DOHH2 (cell line): ENCODE results near the gene CLASP1.

Experiments
- H3F3A ChIP-seq: fragments of 200-600 bp; sonication (generic), shearing (Covaris generic); 2 replicates; pipeline ENCODE4 v1.6.0; 2016; ENCODE audit warnings: antibody characterized with exemption, mild to moderate bottlenecking; ENCODE audit not compliant: control insufficient read depth, insufficient read depth
- H3K27ac ChIP-seq: fragments of 200-600 bp; sonication (generic); 2 replicates; pipeline ENCODE4 v1.5.1; 2014; ENCODE audit warnings: low read depth, mild to moderate bottlenecking, low read length, moderate library complexity
- H3K27me3 ChIP-seq: fragments of 200-600 bp; sonication (generic); 2 replicates; pipeline ENCODE4 v1.6.1; 2014; ENCODE audit warnings: mild to moderate bottlenecking, low read length, mixed read lengths; ENCODE audit not compliant: control insufficient read depth
- H3K36me3 ChIP-seq: fragments of 200-600 bp; sonication (generic); 2 replicates; pipeline ENCODE4 v1.6.1; 2014; ENCODE audit warnings: mild to moderate bottlenecking, low read length, moderate library complexity, mixed read lengths; ENCODE audit not compliant: control insufficient read depth
- H3K4me1 ChIP-seq: fragments of 200-600 bp; sonication (generic); 2 replicates; pipeline ENCODE4 v1.6.1; 2014; ENCODE audit warnings: mild to moderate bottlenecking, low read length, mixed read lengths; ENCODE audit not compliant: control insufficient read depth
- H3K4me2 ChIP-seq: fragments of 200-600 bp; sonication (generic); 2 replicates; pipeline ENCODE4 v1.6.0; 2014; ENCODE audit warnings: mild to moderate bottlenecking, low read length, moderate library complexity
- H3K4me3 ChIP-seq: fragments of 200-600 bp; sonication (generic); 2 replicates; pipeline ENCODE4 v1.5.1; 2014; ENCODE audit warnings: mild to moderate bottlenecking, low read length, mixed read lengths
- H3K79me2 ChIP-seq: fragments of 200-600 bp; sonication (generic); 2 replicates; pipeline ENCODE4 v1.6.1; 2014; ENCODE audit warnings: mild to moderate bottlenecking, low read length, mixed read lengths; ENCODE audit not compliant: control insufficient read depth
- H3K9me2 ChIP-seq: fragments of 200-600 bp; sonication (generic); replicated peaks from 2 replicates; pipeline ENCODE4 v1.6.1; 2014; ENCODE audit warnings: mild to moderate bottlenecking, low read length, mixed read lengths; ENCODE audit not compliant: control insufficient read depth
- H3K9me3 ChIP-seq: fragments of 200-600 bp; sonication (generic); 2 replicates; pipeline ENCODE4 v1.6.1; 2014; ENCODE audit warnings: antibody characterized with exemption, low read length, mixed read lengths; ENCODE audit not compliant: control insufficient read depth, insufficient read depth
- H4K20me1 ChIP-seq: fragments of 200-600 bp; sonication (generic); 2 replicates; pipeline ENCODE4 v1.6.0; 2014; ENCODE audit warnings: low read depth, mild to moderate bottlenecking, antibody characterized with exemption, low read length, moderate library complexity; ENCODE audit not compliant: control insufficient read depth, insufficient read depth
- EZH2phosphoT487 ChIP-seq: fragments of 200-600 bp; sonication (generic); IDR thresholded peaks from 2 replicates; pipeline ENCODE4 v1.6.1; 2017; ENCODE audit warnings: borderline replicate concordance, mild to moderate bottlenecking, antibody characterized with exemption, low read length, moderate library complexity, mixed read lengths
- TF ChIP-seq, protein P1 (sequence below): fragments of 200-600 bp; sonication (generic); IDR thresholded peaks from one replicate; pipeline ENCODE4 v1.5.1; 2014; ENCODE audit warnings: antibody characterized with exemption, mild to moderate bottlenecking, low read depth, low read length; ENCODE audit not compliant: poor library complexity, severe bottlenecking

CLASP1 gene

DNA sequence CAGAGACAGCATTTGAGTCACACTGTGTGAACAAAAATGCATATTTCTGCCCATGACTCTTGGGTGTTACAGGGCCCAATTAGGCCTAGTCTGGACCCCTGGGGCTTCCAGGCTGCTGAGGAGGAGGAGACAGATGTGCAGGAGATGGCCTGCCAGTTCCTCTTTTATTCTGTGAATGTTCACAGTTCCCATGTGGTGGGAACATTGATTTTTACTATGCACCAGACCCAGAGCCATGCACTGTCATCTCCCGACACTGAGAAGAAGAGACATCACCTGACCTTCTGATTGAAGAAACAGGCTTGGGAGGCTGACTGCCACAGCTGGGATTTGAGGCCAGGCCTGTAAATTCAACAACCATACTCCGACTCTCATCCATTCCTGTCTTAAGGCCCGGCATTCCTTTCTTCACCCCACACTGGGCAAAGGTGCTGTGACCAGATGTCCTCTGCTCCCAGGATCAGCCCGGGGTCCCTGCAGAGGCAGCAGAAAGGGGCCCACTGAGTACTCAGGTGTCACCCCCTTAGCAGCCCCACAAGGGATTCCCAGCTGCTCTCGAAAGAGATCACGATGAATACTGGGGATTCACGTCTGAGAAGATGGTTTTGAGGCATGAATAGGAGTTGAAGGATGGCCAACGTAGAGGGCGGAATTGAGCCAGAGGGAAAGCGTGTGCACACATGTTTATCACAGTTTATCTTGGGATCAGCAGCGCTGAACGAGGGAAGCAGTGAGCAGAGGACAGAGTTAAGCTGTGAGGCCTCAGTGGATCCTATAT, 360.6 kb downstream of the CLASP1 start:
- Histone ChIP-seq H3K27me3 (peaks cover 5% of the 10 kb centered on the region; the same call in 1 of the 2 replicates), H4K20me1 (no peaks in the 10 kb centered on the region), H3K9me3 (no peaks in the 10 kb centered on the region), H3K36me3 (no peaks in the 10 kb centered on the region), H3K4me1 (peaks cover 4% of the 10 kb centered on the region), H3K27ac (no peak overlapping the region), H3K4me2 (no peak overlapping the region), H3K4me3 (no peak overlapping the region), H3F3A (no peaks in the 10 kb centered on the region), H3K9me2 (no peaks in the 10 kb centered on the region), H3K79me2 (no peaks in the 10 kb centered on the region)
- TF ChIP-seq, protein P1, sequence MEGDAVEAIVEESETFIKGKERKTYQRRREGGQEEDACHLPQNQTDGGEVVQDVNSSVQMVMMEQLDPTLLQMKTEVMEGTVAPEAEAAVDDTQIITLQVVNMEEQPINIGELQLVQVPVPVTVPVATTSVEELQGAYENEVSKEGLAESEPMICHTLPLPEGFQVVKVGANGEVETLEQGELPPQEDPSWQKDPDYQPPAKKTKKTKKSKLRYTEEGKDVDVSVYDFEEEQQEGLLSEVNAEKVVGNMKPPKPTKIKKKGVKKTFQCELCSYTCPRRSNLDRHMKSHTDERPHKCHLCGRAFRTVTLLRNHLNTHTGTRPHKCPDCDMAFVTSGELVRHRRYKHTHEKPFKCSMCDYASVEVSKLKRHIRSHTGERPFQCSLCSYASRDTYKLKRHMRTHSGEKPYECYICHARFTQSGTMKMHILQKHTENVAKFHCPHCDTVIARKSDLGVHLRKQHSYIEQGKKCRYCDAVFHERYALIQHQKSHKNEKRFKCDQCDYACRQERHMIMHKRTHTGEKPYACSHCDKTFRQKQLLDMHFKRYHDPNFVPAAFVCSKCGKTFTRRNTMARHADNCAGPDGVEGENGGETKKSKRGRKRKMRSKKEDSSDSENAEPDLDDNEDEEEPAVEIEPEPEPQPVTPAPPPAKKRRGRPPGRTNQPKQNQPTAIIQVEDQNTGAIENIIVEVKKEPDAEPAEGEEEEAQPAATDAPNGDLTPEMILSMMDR, result no peak
- no peak for TF ChIP-seq EZH2phosphoT487

DNA sequence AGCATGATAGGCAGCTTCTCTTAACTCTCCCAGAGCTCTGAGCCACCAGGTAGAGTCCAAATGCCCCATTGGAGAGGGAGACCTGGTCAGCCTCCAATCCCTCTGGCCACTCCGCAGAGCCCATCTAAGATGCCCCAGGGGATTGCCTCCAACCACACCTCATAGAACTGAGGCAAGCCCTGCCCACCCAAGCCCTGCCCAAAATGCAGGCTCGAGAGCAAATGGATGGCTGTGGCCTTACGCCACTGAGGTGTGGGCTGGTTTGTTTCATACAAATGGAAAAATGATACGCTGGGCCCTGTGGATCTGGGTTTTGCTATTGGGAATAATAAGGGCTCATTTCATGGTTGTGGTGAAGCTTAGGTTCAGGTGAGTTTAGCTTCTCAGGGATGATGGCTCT, 361.3 kb downstream of the CLASP1 start:
- TF ChIP-seq, protein P1, result no peak
- TF ChIP-seq EZH2phosphoT487, result no peak
- Histone ChIP-seq H3K4me3 (no peak overlapping the region), H3K4me2 (no peak overlapping the region)

More for the DNA sequence above, 361.3 kb downstream of the CLASP1 start:
- H3K9me3 ChIP-seq, result no peaks in the 10 kb centered on the region
- no peaks in the 10 kb centered on the region for H3K79me2 ChIP-seq
- H3K27ac ChIP-seq, result no peak overlapping the region
- no peaks in the 10 kb centered on the region for H3K9me2 ChIP-seq
- no peaks in the 10 kb centered on the region for H3F3A ChIP-seq
- H3K27me3 ChIP-seq, result peaks cover 5% of the 10 kb centered on the region; the same call in 1 of the 2 replicates
- H3K4me1 ChIP-seq, result peaks cover 4% of the 10 kb centered on the region
- H4K20me1 ChIP-seq, result no peaks in the 10 kb centered on the region
- H3K36me3 ChIP-seq, result no peaks in the 10 kb centered on the region
